KOPT-K1 (cell line): ENCODE measurements around the gene NSD1.

Experiments
- H3K27ac ChIP-seq: fragments of 200-600 bp; sonication (generic); 2 replicates; pipeline ENCODE4 v1.5.1; 2016; ENCODE audit warnings: antibody characterized with exemption, mild to moderate bottlenecking, low read depth, low read length; ENCODE audit not compliant: poor library complexity, severe bottlenecking
- H3K36me3 ChIP-seq: fragments of 200-600 bp; sonication (generic); 2 replicates; pipeline ENCODE4 v1.5.1; 2017; ENCODE audit warnings: antibody characterized with exemption, mild to moderate bottlenecking, low read length, moderate library complexity; ENCODE audit not compliant: insufficient read depth
- H3K9me3 ChIP-seq: fragments of 200-600 bp; sonication (generic); 2 replicates; pipeline ENCODE4 v1.5.1; 2017; ENCODE audit warnings: antibody characterized with exemption, low read length, mild to moderate bottlenecking; ENCODE audit not compliant: insufficient read depth, poor library complexity, severe bottlenecking

NSD1 gene

GRCh38 chr5:177290816-177291596 lies 157.4 kb downstream of the NSD1 start:
- Histone ChIP-seq H3K36me3 (peaks cover 99% of the 10 kb centered on the region), H3K27ac (no peak overlapping the region), H3K9me3 (no peaks in the 10 kb centered on the region)

- H3K27ac ChIP-seq: no peak overlapping the region
- H3K36me3 ChIP-seq: peaks cover 99% of the 10 kb centered on the region
- H3K9me3 ChIP-seq: no peaks in the 10 kb centered on the region
These were observed 158.2 kb downstream of the NSD1 start for GRCh38 chr5:177291735-177292134.

GRCh38 chr5:177293819-177294581 lies 160.4 kb downstream of the NSD1 start:
- no peak overlapping the region for H3K27ac ChIP-seq
- H3K9me3 ChIP-seq: no peaks in the 10 kb centered on the region
- peaks cover 95% of the 10 kb centered on the region for H3K36me3 ChIP-seq

GRCh38 chr5:177294632-177295031 lies 161.1 kb downstream of the NSD1 start:
- Histone ChIP-seq H3K27ac (no peak overlapping the region), H3K36me3 (peaks cover 95% of the 10 kb centered on the region), H3K9me3 (no peaks in the 10 kb centered on the region)

GRCh38 chr5:177295924-177296323 lies 162.4 kb downstream of the NSD1 start:
- peak overlapping the region; percentile 26 for H3K27ac ChIP-seq
- no peaks in the 10 kb centered on the region for H3K9me3 ChIP-seq
- H3K36me3 ChIP-seq: peaks cover 87% of the 10 kb centered on the region

- peaks cover 87% of the 10 kb centered on the region for H3K36me3 ChIP-seq
- H3K27ac ChIP-seq: peak overlapping the region; percentile 26
- H3K9me3 ChIP-seq: no peaks in the 10 kb centered on the region
These were observed 163.0 kb downstream of the NSD1 start for GRCh38 chr5:177296581-177296980.

GRCh38 chr5:177297922-177298321 lies 164.3 kb downstream of the NSD1 start:
- no peaks in the 10 kb centered on the region for H3K9me3 ChIP-seq
- peaks cover 80% of the 10 kb centered on the region for H3K36me3 ChIP-seq
- H3K27ac ChIP-seq: no peak overlapping the region

- H3K9me3 ChIP-seq: no peaks in the 10 kb centered on the region
- peak overlapping the region; percentile 68 for H3K27ac ChIP-seq
- peaks cover 62% of the 10 kb centered on the region for H3K36me3 ChIP-seq
These were observed 166.1 kb downstream of the NSD1 start for GRCh38 chr5:177299697-177300096.

GRCh38 chr5:177300236-177300880 lies 166.8 kb downstream of the NSD1 start:
- peaks cover 56% of the 10 kb centered on the region for H3K36me3 ChIP-seq
- peak overlapping the region; percentile 68 for H3K27ac ChIP-seq
- no peaks in the 10 kb centered on the region for H3K9me3 ChIP-seq

GRCh38 chr5:177300951-177301350 lies 167.4 kb downstream of the NSD1 start:
- H3K36me3 ChIP-seq: peaks cover 56% of the 10 kb centered on the region
- H3K27ac ChIP-seq: peak overlapping the region; percentile 68
- no peaks in the 10 kb centered on the region for H3K9me3 ChIP-seq

- no peak overlapping the region for H3K27ac ChIP-seq
- H3K36me3 ChIP-seq: peaks cover 56% of the 10 kb centered on the region
- no peaks in the 10 kb centered on the region for H3K9me3 ChIP-seq
These were observed 168.1 kb downstream of the NSD1 start for GRCh38 chr5:177301503-177302165.

- H3K36me3 ChIP-seq: peaks cover 58% of the 10 kb centered on the region
- H3K27ac ChIP-seq: peak overlapping the region; percentile 85
- no peaks in the 10 kb centered on the region for H3K9me3 ChIP-seq
These were observed 169.0 kb downstream of the NSD1 start for GRCh38 chr5:177302354-177303110.

- Histone ChIP-seq H3K27ac (peak within 1 kb of the TSS; percentile 85), H3K36me3 (peaks cover 60% of the 10 kb centered on the region)
These were observed 169.8 kb downstream of the NSD1 start, which contains the start of the genes PRELID1 and RAB24 for GRCh38 chr5:177303121-177303924. PRELID1 (plus strand) TSS chr5:177303799; CDS start chr5:177303986, 187 bp downstream. RAB24 (minus strand) TSS chr5:177303719; CDS start chr5:177303288, 431 bp downstream.

More at GRCh38 chr5:177303121-177303924, 169.8 kb downstream of the NSD1 start, which contains the start of the genes PRELID1 and RAB24:
- no peaks in the 10 kb centered on the region for H3K9me3 ChIP-seq
